NCI-H1694 treated with DMSO at 0.1 percent for 48 hours (cell line): ENCODE results near the gene IFNA8.
"Not testable (repeated sequence)": the region's sequence is repeated elsewhere in the genome, so short reads cannot be mapped to it uniquely, and the experiment has no call there.

Experiments used
- DNase-seq: peaks from one replicate; lab custom pipeline; 2025; lab: John Stamatoyannopoulos, UW

Gene IFNA8

GRCh38 chr9:21408817-21409216 is at the start of gene IFNA8:
Gene IFNA8, plus strand, starts transcription at chr9:21409117. Its CDS starts 60 bp downstream, at chr9:21409177.
- no peak for DNase-seq

GRCh38 chr9:21362287-21362686 is 46.6 kb upstream of the IFNA8 start:
- DNase-seq: no peak

GRCh38 chr9:21367169-21367568 is 41.7 kb upstream of the IFNA8 start:
- DNase-seq: not testable (repeated sequence)

- no peak for DNase-seq
These were observed 41.0 kb upstream of the IFNA8 start, which contains the start of gene IFNA13 for GRCh38 chr9:21367957-21368356. Gene IFNA13, minus strand, starts transcription at chr9:21368057. Its CDS starts 47 bp downstream, at chr9:21368010.

- DNase-seq: not testable (repeated sequence)
These were observed 37.5 kb upstream of the IFNA8 start for GRCh38 chr9:21371467-21371866.

GRCh38 chr9:21381448-21382339 is 27.2 kb upstream of the IFNA8 start:
- DNase-seq: no peak

- DNase-seq: no peak
These were observed 25.3 kb upstream of the IFNA8 start for GRCh38 chr9:21383627-21384026.

GRCh38 chr9:21385131-21385670 is 23.7 kb upstream of the IFNA8 start, which contains the start of gene IFNA2:
Gene IFNA2, minus strand, starts transcription at chr9:21385398. Its CDS starts 69 bp downstream, at chr9:21385329.
- DNase-seq: no peak

- DNase-seq: no peak
These were observed 16.6 kb upstream of the IFNA8 start for GRCh38 chr9:21392270-21392669.

GRCh38 chr9:21395778-21396717 is 12.9 kb upstream of the IFNA8 start:
- peak; percentile 26 for DNase-seq

GRCh38 chr9:21398955-21399489 is 9.9 kb upstream of the IFNA8 start:
- DNase-seq: no peak

- no peak for DNase-seq
These were observed 9.0 kb upstream of the IFNA8 start for GRCh38 chr9:21399956-21400355.

GRCh38 chr9:21402386-21403251 is 6.3 kb upstream of the IFNA8 start:
- DNase-seq: no peak

- no peak for DNase-seq
These were observed 4.8 kb upstream of the IFNA8 start for GRCh38 chr9:21404146-21404545.

GRCh38 chr9:21412107-21412506 is 3.2 kb downstream of the IFNA8 start:
- DNase-seq: no peak

- no peak for DNase-seq
These were observed 4.2 kb downstream of the IFNA8 start for GRCh38 chr9:21413151-21413550.

- no peak for DNase-seq
These were observed 4.7 kb downstream of the IFNA8 start for GRCh38 chr9:21413624-21414023.

- DNase-seq: no peak
These were observed 5.5 kb downstream of the IFNA8 start for GRCh38 chr9:21414220-21414940.

GRCh38 chr9:21415493-21416267 is 6.8 kb downstream of the IFNA8 start:
- DNase-seq: no peak
